Astrocyte (in vitro differentiated cells and primary cell): Measurements from ENCODE around the gene EFNA1. TPM values are rescaled to one million over a fixed set of nuclear protein-coding genes. Genes with fewer than 3 reads are reported as not detected.
"Not testable (repeated sequence)": the region's sequence is repeated elsewhere in the genome, so short reads cannot be mapped to it uniquely, and the experiment has no call there.

ENCODE experiments used
- DNase-seq: peaks from one replicate; pipeline ENCODE4 v3.0.0-alpha.2; 2010; ENCODE audit warnings: low read depth
- FAIRE-seq: peaks from 2 replicates; lab custom pipeline; 2011; peaks lifted over from hg19 to GRCh38; lab: Jason Lieb, UNC
- H2AFZ ChIP-seq: 2 replicates; pipeline ENCODE4 v1.6.0; 2012; ENCODE audit warnings: low read depth, low read length, inconsistent platforms
- H3K27ac ChIP-seq: 2 replicates; pipeline ENCODE4 v1.5.1; 2011; ENCODE audit warnings: low read depth, low read length, inconsistent platforms
- H3K27me3 ChIP-seq: 2 replicates; pipeline ENCODE4 v1.6.0; 2011; ENCODE audit warnings: low read length, inconsistent platforms; ENCODE audit not compliant: insufficient read depth
- H3K36me3 ChIP-seq: 2 replicates; pipeline ENCODE4 v1.5.1; 2011; ENCODE audit warnings: low read length, inconsistent platforms; ENCODE audit not compliant: insufficient read depth
- H3K4me1 ChIP-seq: 2 replicates; pipeline ENCODE4 v1.5.1; 2011; ENCODE audit warnings: low read length, inconsistent platforms; ENCODE audit not compliant: insufficient read depth
- H3K4me2 ChIP-seq: 2 replicates; pipeline ENCODE4 v1.6.0; 2012; ENCODE audit warnings: low read length, inconsistent platforms
- H3K4me3 ChIP-seq: 2 replicates; pipeline ENCODE4 v1.5.1; 2011; ENCODE audit warnings: low read depth, mild to moderate bottlenecking, low read length, inconsistent platforms; ENCODE audit not compliant: insufficient read depth
- H3K79me2 ChIP-seq: 2 replicates; pipeline ENCODE4 v1.6.0; 2012; ENCODE audit warnings: mild to moderate bottlenecking, low read length, inconsistent platforms; ENCODE audit not compliant: insufficient read depth
- H3K9ac ChIP-seq: 2 replicates; pipeline ENCODE4 v1.6.0; 2012; ENCODE audit warnings: mild to moderate bottlenecking, low read length, inconsistent platforms
- H3K9me3 ChIP-seq: 2 replicates; pipeline ENCODE4 v1.5.1; 2012; ENCODE audit warnings: low read depth, mild to moderate bottlenecking, low read length, inconsistent platforms; ENCODE audit not compliant: insufficient read depth
- H4K20me1 ChIP-seq: 2 replicates; pipeline ENCODE4 v1.6.0; 2012; ENCODE audit warnings: low read length, inconsistent platforms; ENCODE audit not compliant: insufficient read depth
- H3K27ac Mint-ChIP-seq: one replicate; pipeline ENCODE4 v1.8.0; 2021; ENCODE audit warnings: mild to moderate bottlenecking, mixed read lengths; ENCODE audit not compliant: unreplicated experiment
- H3K27me3 Mint-ChIP-seq: one replicate; pipeline ENCODE4 v1.8.0; 2021; ENCODE audit warnings: low read depth, mixed read lengths; ENCODE audit not compliant: unreplicated experiment
- H3K36me3 Mint-ChIP-seq: one replicate; pipeline ENCODE4 v1.8.0; 2021; ENCODE audit warnings: low read depth, mixed read lengths; ENCODE audit not compliant: unreplicated experiment
- H3K4me1 Mint-ChIP-seq: one replicate; pipeline ENCODE4 v1.8.0; 2021; ENCODE audit warnings: low read depth, mixed read lengths; ENCODE audit not compliant: unreplicated experiment
- H3K4me3 Mint-ChIP-seq: one replicate; pipeline ENCODE4 v1.8.0; 2021; ENCODE audit warnings: mild to moderate bottlenecking, moderate library complexity, mixed read lengths; ENCODE audit not compliant: unreplicated experiment
- H3K9me3 Mint-ChIP-seq: one replicate; pipeline ENCODE4 v1.8.0; 2021; ENCODE audit warnings: mild to moderate bottlenecking, mixed read lengths; ENCODE audit not compliant: unreplicated experiment
- CTCF ChIP-seq: IDR thresholded peaks from 2 replicates; pipeline ENCODE4 v1.5.1; 2011; ENCODE audit warnings: low read depth, mild to moderate bottlenecking, inconsistent platforms, low read length, moderate library complexity; ENCODE audit not compliant: insufficient read depth
- EZH2 ChIP-seq: IDR thresholded peaks from 2 replicates; pipeline ENCODE4 v1.6.1; 2012; ENCODE audit warnings: mild to moderate bottlenecking, low read length, inconsistent platforms; ENCODE audit not compliant: insufficient read depth
- total RNA-seq: library from RNA; stranded (reverse); gene quantifications from 2 replicates; pipeline ENCODE4 v1.2.1, GENCODE V29; 2021

Gene EFNA1
- total RNA-seq, 1 donor from 2014 or later: 16.4 TPM

- H3K9me3 Mint-ChIP-seq: peaks cover 6% of the 10 kb centered on the region
- H3K9me3 ChIP-seq: no peaks in the 10 kb centered on the region
- no peaks in the 10 kb centered on the region for H3K36me3 ChIP-seq
- no peak overlapping the region for H3K9ac ChIP-seq
- H3K4me3 ChIP-seq: no peak overlapping the region
- FAIRE-seq (no peak), DNase-seq (no peak)
- H4K20me1 ChIP-seq: no peaks in the 10 kb centered on the region
- no peaks in the 10 kb centered on the region for H3K36me3 Mint-ChIP-seq
- no peaks in the 10 kb centered on the region for H3K4me1 ChIP-seq
- no peak overlapping the region for H2AFZ ChIP-seq
- peak overlapping the region; percentile 36 for H3K27ac Mint-ChIP-seq
- no peaks in the 10 kb centered on the region for H3K79me2 ChIP-seq
- H3K27ac ChIP-seq: no peak overlapping the region
- H3K27me3 Mint-ChIP-seq: peaks cover 8% of the 10 kb centered on the region
- peak overlapping the region; percentile 40 for H3K4me3 Mint-ChIP-seq
- H3K4me2 ChIP-seq: no peak overlapping the region
- no peaks in the 10 kb centered on the region for H3K4me1 Mint-ChIP-seq
- peaks cover 2% of the 10 kb centered on the region for H3K27me3 ChIP-seq
- no peak for TF ChIP-seq EZH2
- no peak for TF ChIP-seq CTCF
Measured at GRCh38 chr1:155160128-155160527, 32.5 kb downstream of the EFNA1 start.

GRCh38 chr1:155162631-155163030 lies 35.0 kb downstream of the EFNA1 start:
- DNase-seq, H2AFZ ChIP-seq, H3K79me2 ChIP-seq, H3K4me3 ChIP-seq, FAIRE-seq, H3K36me3 ChIP-seq, H3K9ac ChIP-seq, H3K36me3 Mint-ChIP-seq, H3K4me1 Mint-ChIP-seq, H3K4me1 ChIP-seq, H4K20me1 ChIP-seq, H3K27ac ChIP-seq, H3K9me3 Mint-ChIP-seq, H3K9me3 ChIP-seq, H3K4me2 ChIP-seq, H3K27ac Mint-ChIP-seq, H3K4me3 Mint-ChIP-seq, H3K27me3 ChIP-seq: not testable (repeated sequence)
- H3K27me3 Mint-ChIP-seq: peaks cover 13% of the 10 kb centered on the region

GRCh38 chr1:155163785-155164184 lies 36.1 kb downstream of the EFNA1 start:
- H3K9me3 ChIP-seq, H3K27ac Mint-ChIP-seq, H4K20me1 ChIP-seq, H3K9ac ChIP-seq, H3K9me3 Mint-ChIP-seq, H3K4me2 ChIP-seq, H3K36me3 Mint-ChIP-seq, H3K4me3 Mint-ChIP-seq, H3K79me2 ChIP-seq, H3K4me1 ChIP-seq, H3K4me1 Mint-ChIP-seq, FAIRE-seq, H3K27me3 ChIP-seq, H2AFZ ChIP-seq, DNase-seq, H3K27ac ChIP-seq, H3K36me3 ChIP-seq, H3K4me3 ChIP-seq: not testable (repeated sequence)
- H3K27me3 Mint-ChIP-seq: peaks cover 13% of the 10 kb centered on the region

- not testable (repeated sequence) for H3K4me3 ChIP-seq, H3K4me1 Mint-ChIP-seq, FAIRE-seq, H3K9me3 ChIP-seq, DNase-seq, H3K4me2 ChIP-seq, H3K27ac Mint-ChIP-seq, H3K27ac ChIP-seq, H3K79me2 ChIP-seq, H3K27me3 ChIP-seq, H4K20me1 ChIP-seq, H3K4me1 ChIP-seq, H3K27me3 Mint-ChIP-seq, H3K36me3 Mint-ChIP-seq, H3K9me3 Mint-ChIP-seq, H2AFZ ChIP-seq, H3K36me3 ChIP-seq, H3K4me3 Mint-ChIP-seq, H3K9ac ChIP-seq
Measured at GRCh38 chr1:155164625-155165024, 36.9 kb downstream of the EFNA1 start.
